ENCODE results near the gene COX19.
"Not testable (repeated sequence)": the region's sequence is repeated elsewhere in the genome, so short reads cannot be mapped to it uniquely, and the experiment has no call there.

Gene COX19

DNA sequence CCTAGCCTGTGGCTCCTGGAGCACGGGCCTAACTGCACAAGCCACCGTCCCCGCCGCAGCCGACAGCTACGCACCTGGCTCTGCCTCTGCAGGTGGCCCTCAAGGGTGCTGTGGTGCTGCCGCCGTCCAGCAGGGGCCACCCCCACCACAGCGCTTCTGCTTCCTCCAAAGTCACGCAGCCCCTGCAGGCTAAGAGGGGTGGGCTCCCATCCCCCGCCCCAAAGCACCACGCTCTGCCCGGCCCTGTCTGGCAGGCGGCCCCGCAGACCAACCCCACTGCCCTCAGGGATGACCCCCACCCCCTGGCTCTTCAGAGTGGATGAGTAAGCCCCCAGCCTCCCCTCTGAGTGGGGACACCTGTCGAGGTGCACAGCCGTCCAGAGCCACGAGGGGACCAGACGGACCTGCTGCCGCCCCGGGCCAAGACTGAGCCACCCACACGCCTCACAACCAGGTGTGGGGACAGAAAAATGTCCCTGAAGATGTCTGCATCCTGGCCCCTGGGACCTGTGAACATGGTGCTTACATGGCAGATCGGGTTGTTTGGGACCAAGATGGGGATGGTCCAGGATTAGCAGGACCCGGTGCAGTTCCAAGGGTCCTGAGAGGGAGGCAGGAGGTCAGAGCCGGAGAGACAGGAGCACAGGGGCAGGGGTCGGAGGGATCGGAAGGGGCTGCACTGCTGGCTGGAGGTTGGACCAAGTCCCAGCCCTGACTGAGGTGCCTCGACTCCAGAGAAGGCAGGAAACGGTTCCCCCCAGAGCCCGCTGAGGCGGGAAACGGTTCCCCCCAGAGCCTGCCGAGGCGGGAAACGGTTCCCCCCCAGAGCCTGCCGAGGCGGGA lies 11.9 kb downstream of the COX19 start:
- DNase-seq (ENCODE audit: low read depth, low spot score): no peak
- H3K27ac ChIP-seq: no peak overlapping the region

DNA sequence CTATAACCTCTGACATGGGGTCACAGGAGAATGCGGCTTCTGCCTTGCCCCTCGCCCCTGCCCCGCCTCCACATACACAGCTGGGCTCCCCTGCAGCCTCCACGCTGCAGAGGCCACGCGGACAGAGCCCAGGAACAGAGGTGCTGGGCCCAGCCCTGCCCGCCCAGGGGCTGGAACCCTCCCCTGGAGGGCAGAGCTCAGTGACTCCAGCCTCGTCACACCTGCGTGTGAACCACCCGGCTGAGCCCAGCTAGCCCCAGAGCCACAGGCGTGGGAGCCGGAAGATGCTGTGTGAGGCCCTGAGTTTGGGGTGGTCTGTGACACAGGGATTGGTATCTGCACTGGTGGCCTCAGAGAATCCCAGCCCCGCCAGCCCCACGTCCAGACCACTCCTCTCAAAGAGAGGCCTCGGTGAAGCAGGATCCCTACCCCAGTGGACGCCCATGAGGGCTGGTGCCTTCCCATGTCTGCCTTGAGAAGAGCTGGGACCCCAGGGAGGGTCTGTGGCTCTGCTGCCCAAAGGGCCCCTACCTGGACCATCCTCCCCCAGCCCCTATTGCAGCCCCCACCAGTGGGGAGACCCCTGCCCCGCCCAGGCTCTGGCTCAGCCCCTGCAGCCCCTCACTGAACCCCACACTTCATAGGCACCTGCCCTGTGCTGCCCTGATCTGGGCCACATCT lies 12.8 kb downstream of the COX19 start:
- H3K27ac ChIP-seq: no peak overlapping the region
- DNase-seq (ENCODE audit: low read depth, low spot score): no peak

DNA sequence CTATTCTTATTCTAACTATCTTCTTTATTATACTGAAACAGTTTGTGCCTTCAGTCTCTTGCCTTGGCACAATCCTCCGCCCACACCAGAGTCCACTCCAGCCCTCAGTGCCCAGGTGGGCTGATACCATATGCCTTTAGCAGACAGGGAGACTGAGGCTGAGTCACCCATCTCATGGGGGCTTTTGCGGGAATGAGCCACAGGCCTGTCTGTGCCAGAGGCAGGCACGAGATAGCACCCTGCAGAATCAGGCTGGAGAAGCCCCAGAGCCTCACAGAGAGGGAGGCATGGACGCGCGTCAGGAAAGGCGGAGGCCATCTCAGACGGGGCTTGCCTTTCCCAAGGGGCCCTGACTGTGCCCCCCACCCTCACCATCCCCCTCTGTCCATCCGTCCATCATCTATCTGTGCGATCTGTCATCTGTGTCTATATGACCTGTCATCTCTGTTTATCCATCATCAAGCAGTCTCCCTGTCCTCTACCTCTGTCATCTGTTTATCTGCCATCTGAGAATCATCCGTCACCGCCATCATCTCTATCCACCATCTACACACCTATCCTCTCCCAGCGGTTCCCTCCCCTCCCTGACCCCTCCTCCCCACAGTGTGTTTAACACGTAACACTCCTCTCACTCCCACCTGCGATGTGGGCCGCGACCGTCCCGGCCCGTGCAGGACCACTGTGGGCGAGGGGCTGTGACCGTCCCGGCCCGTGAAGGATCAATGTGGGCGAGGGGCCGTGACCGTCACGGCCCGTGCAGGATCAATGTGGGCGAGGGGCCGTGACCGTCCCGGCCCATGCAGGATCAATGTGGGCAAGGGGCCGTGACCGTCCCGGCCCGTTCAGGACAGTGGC lies 13.6 kb downstream of the COX19 start:
- H3K27ac ChIP-seq: no peak overlapping the region
- DNase-seq (ENCODE audit: low read depth, low spot score): no peak

DNA sequence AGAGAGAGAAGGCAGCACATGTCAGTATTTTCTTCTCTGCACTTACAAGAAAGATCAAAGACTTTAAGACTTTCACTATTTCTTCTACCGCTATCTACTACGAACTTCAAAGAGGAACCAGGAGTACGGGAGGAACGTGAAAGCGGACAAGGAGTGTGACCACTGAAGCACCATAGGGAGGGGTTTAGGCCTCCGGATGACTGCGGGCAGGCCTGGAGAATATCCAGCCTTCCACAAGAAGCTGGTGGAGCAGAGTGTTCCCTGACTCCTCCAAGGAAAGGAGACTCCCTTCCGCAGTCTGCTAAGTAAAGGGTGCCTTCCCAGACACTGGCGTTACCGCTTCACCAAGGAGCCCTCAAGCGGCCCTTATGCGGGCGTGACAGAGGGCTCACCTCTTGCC lies 14.4 kb downstream of the COX19 start:
- DNase-seq (ENCODE audit: low read depth, low spot score); H3K27ac ChIP-seq: not testable (repeated sequence)

DNA sequence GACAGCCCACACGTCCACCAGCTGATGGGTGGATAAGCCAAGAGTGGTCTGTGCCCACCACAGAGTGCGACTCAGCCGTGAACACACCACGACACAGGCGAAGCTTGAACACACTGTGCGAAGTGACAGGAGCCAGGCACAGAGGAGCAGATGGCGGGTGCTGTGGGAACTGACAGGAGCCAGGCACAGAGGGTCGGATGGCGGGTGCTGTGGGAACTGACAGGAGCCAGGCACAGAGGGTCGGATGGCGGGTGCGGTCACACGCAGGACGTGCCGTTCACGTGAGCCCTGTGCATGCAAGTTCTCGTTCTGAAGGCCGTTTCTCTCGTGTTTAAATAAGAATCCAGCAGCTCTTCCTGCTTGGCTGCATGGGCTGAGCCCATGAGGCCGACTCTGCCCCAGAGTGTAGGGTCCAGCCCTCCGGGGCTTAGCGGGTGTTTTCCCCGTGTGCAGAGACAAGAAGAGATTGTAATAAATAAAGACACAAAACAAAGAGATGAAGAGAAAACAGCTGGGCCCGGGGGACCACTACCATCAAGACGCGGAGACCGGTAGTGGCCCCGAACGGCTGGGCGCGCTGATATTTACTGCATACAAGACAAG lies 15.0 kb downstream of the COX19 start:
- no peak for DNase-seq (ENCODE audit: low read depth, low spot score)
- no peak overlapping the region for H3K27ac ChIP-seq

DNA sequence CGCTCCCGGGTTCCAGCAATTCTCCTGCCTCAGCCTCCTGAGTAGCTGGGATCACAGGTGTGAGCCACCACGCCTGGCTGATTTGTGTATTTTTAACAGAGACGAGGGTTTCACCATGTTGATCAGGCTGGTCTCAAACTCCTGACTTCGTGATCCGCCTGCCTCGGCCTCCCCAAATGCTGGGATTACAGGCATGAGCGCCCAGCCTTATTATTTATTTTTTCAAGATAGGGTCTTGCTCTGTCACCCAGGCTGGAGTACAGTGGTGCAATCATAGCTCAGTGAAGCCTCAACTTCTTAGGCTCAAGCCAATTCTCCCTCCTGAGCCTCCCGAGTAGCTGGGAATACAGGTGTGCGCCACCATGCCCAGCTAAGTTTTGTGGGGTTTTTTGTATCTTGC lies 15.6 kb downstream of the COX19 start:
- not testable (repeated sequence) for H3K27ac ChIP-seq; DNase-seq (ENCODE audit: low read depth, low spot score)

DNA sequence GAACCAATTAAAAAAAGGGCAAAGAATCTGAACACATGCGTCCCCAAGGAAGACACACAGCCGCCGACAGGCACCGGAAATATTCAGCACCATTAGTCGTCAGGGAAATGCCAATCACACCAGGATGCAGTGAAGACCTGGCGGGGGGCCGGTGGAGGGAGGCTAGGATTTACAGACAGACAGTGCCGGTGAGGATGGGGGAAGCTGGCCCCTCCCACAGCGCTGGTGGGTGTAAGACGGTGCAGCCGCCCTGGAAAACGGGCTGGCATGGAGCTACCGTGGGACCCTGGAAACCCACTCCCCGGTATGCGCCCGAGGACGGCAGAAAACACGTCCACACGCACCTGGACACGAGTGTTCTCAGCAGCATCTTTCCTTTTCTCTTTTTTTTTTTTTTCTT lies 16.1 kb downstream of the COX19 start:
- DNase-seq (ENCODE audit: low read depth, low spot score): no peak
- no peak overlapping the region for H3K27ac ChIP-seq

DNA sequence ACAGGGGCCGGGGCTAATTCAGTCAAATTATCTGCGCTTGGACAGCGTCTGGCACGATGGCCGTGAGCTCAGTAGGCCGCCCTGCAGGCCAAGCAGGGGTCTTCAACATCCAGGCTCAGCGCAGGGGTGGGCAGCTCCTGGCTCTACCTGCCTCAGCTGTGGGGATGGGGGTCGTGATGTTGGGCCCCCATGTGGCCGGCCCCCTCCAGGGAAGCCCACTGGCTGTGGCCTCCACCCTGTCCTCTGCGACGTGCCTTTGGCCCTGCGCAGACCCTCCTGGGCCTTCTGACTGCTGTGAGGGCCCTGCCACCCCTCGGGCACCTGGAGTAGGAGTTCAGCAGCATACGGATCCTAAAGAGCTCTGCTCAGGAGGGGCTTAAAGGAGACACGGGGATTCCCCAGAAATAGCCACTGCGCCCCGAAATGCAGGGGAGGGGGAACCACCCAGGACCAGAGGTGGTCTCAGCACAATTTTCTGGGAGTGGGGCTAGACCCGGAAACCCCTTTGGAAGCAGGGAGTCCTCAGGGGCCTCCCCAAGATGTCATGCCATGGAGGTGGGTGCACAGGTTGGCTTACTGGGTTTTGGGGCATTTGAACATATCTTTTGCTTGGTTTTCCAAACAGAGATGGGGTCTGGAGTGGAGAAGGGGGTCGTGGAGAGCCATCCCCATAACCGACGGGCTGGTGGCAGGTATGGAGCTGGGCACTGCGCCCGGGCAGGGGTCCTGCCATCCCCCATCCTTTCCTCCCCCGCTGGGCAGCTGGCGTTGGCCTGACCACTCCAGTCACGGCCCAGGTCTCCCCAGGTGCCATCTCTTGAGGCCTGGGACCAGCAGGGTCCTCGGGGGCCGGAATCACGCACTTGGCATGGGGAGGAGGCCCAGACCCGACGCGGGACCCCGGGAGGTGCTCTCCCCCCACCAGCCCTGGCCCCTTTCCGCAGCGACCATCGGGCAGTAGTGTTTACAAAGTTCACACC lies 16.8 kb downstream of the COX19 start:
- H3K27ac ChIP-seq: no peak overlapping the region
- no peak for DNase-seq (ENCODE audit: low read depth, low spot score)

DNA sequence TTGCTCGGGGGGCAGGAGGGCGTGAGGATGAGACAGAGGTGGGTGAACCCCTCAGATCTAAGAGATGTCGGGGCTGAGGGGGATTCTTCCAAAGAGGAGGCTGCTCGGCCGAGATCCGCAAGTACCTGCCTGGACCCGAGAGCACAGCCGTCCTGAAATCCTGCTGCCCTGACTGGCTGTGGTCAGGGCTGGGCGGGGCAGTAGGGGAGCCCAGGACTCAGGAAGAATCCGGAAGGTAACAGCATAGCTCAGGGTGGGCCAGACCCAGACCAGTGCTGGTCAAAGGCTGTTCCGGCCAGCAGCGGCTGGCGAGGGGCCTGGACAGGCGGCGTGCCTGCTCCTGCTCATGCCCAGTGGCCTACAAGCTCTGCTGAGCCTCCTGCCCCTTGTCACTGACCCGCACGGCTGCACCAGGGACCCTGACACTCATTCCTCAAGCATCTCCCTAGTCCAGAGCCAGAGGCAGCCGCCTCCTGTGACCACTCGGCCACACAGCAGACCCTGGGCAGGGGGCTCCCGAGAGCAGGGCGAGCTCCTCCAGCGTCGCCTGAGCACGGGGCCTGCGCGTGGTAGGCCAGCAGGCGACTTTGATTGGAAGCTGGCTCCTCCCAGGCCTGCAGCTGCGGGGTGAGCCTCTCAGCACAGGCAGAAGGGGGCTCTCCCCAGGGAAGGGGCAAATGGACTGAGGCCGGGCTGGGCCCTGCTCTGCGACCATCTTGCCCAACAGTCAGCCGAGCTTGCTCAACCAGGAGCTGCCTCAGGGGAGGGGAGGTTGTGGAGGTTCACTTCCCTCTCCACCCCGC lies 17.7 kb downstream of the COX19 start:
- no peak for DNase-seq (ENCODE audit: low read depth, low spot score)

DNA sequence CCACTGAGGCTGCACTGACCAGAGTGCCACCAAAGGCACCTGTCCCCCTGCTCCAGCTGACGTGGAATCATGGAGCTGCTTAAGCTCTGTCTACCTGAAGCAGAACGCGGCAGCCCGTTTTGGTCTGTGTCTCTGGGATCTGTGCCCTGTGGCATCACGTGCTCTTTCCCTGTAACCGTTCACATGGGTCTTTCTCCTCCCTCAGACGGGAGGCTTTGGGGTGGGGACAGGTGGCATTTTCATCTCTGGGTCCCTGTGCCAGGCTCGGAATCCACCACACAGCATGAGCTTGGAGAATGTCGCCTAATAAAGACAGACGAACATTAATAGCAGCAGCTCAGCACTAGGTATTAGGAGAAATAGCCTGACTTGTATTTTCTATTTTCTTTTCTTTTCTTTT lies 19.3 kb downstream of the COX19 start:
- no peak overlapping the region for H3K27ac ChIP-seq
- DNase-seq (ENCODE audit: low read depth, low spot score): no peak

More for the DNA sequence above, 17.7 kb downstream of the COX19 start:
- no peak overlapping the region for H3K27ac ChIP-seq

DNA sequence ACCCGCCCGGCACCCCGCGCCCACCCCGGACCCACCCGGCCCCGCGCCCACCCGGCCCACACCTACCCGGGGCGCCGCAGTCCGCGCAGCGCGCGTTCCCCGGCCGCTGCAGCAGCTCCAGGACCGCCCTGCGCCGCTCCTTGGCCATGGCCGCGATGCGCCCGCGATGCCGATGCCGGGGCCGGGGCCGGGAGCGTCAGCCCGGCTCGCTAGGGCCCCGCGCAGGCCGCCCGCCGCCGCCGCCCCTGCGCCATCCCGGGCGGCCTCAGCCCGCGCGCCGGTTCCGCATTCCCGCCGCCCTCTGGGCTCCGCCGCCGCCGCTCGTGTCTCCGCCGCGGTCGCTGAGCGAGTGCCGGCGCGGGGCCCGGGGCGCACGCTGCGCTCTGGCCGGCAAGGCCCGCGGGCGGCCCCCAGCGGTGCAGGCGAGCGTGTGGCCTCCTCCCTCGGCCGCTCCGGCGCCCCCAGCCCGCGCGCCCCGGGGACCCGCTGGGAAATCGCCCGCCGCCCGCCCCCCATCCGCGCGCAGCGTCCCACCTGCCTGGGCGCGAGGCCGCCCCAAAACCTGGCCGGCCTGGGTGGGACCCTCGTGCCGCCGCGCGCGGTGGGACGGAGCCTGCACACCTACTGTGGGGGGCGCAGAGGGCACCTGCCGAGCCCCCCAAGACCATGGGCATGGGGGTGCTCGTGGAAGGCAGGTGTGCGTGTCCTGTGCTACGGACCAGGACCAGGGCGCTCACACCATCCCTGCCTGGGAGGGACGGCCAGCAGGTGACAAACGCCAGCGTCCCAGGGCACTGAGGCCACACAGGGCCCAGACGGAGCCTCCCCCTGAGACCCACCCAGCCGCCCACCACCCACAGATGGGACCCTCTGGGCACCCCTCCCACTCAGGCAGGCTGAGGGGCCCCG lies 20.8 kb downstream of the COX19 start, which contains the start of gene ADAP1:
TSS of gene ADAP1 (minus strand) at position 351 of the 909 bp plus-strand sequence. CDS start at position 148, 203 bp downstream.
- DNase-seq (ENCODE audit: low read depth, low spot score): no peak
- no peak within 1 kb of the TSS for H3K27ac ChIP-seq

DNA sequence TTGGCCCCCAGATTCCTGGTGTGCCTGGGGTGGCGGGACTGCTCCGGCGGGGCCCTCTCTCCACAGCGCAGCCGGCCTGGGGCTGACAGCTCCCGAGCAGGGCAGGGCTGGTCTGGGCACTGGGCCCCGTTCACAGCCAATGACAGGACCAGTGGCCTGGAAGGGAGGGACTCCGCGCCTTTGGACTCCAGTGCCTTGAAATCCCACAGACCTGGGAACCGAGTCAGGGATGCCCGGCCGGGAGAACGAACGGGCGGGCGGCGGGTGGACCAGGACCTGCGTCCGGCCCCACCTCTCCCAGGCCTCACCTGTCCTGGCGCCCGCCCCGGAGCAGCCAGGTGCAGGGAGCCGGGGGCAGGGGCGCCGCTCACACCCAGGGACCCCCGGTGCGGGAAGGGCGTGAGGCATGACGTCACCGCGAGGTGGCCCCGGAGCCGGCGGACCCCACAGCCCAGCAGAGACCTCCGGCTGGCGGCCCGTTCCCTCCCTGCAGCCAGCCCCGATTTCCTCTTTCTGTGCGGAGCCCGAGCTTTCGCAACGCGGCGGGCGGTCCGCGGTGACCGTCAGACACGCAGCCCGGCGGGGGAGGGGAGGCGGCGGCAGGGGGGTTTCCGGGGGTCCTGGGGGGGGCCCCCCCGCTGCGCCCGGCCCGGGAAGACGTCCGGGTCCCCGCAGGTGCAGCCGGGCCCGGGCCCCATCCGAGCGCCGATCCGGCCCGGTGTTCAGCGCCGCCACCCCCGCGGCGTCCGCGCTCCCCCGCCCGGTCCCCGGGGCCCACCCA lies 21.6 kb downstream of the COX19 start:
- no peak overlapping the region for H3K27ac ChIP-seq

DNA sequence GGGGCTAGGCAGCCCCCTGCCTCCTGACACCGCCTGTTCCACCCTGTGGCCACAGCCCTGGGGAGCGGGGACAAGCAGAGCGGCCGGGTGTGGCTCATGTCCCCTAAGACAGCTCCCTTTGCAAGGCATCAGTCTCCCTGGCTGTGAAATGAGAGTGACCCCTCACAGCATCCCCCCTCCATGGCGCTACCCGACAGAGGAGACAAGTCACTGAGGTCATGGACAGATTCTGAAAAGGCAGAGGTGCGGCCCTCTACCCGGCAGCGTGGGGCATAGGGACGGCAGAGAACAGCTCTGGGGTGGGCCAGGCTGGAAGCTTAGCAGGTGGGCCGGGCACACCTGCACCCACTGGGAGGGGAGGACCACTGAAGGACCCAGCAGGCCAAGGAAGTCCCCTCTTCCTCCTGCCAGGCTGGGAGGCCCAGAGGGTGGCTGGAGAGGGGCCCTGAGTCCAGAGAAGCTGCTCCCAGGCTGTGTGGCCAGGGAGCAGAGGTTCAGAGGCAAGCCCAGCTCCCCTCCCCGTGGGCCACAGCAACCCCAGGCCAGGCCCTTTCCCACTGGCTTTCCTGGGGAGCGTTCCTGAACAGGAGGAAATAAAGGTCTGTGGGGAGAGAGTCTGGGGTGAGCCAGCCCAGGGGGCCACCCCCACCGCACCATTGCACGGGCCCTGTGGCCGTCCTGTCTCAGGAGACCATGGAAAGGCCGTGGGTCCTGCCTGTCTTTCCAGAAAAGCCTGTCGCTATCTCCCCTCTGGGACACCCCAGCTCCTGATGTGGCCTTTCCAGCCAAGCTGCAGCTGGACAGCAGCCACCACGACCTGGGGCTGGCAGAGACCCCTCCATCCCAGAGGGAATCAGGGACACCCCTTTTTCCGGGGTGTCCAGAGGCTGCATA lies 22.6 kb downstream of the COX19 start:
- no peak for DNase-seq (ENCODE audit: low read depth, low spot score)
- no peak overlapping the region for H3K27ac ChIP-seq

More for the DNA sequence above, 21.6 kb downstream of the COX19 start:
- DNase-seq (ENCODE audit: low read depth, low spot score): no peak

DNA sequence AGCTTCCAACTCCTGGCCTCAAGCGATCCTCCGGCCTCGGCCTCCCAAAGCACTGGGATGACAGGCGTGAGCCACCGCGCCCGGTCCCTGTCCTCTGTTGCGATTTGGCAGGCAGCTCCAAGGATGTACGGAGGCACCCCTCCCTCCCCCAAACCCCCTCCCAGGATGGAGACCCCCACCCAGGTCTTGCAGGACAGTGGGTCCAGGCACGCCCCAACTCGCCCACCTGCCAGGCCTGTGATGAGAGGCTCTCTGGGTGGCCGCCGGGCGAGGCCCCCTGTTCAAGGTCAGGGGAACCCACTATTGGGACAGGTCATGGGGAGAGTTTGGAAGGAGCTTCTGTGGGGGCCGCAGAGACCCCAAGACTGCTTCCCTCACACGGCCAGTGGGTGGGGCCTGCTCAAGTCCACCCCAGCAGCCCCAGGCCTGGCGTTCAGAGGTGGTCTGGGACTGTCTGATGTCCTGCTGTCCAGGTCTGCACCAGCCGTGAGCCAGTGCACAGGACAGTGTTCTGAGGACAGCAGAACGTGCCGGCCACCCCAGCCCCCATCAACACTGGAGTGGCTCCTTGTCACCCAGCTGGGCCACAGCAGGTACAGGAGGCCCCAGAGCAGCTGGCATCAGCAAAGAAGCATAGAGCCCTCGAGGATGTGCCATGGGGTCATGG lies 23.3 kb downstream of the COX19 start:
- DNase-seq (ENCODE audit: low read depth, low spot score): no peak
- H3K27ac ChIP-seq: no peak overlapping the region

Data from epithelial cell of prostate (primary cell).